ENCODE results near the gene SNRNP40.

SNRNP40 gene

DNA sequence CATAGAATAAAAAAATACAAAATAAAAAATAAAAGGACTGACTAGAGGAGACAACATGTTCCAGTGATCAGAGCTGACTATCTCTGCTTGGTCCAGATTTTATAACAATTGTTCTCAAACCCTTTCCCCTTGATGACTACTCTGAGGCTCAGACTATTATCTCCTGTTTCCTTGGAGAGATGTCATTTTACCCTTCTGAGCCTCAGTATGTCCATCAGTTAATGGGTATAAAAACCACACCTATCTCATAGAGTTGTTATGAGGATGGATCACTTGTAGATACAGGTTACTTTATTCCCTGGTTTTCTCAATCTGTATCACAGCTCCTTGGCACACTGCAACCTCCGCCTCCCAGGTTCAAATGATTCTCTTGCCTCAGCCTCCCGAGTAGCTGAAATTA is 63.9 kb downstream of the SNRNP40 start:
- no peak for TF ChIP-seq POLR2A (IDR thresholded peaks at IDR 0.05; ENCODE audit: low read length)
- no peak for TF ChIP-seq GATA1 (IDR thresholded peaks at IDR 0.05; ENCODE audit: low read depth, low read length)
- no peak for DNase-seq

DNA sequence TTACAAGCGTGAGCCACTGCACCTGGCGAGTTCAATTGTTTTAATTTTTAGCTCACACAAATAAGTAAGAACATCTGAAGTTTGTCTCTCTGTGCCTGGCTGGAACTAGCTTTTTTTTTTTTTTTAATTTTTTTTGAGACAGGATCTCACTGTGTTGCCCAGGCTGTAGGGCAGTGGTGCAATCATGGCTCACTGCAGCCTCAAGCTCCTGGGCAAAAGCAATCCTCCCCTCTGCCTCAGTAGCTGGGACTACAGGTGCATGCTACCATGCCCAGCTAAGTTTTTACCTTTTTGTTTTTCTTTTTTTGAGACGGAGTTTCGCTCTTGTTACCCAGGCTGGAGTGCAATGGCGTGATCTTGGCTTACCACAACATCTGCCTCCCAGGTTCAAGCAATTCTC is 64.8 kb downstream of the SNRNP40 start:
- TF ChIP-seq POLR2A (IDR thresholded peaks at IDR 0.05; ENCODE audit: low read length), result no peak
- no peak for TF ChIP-seq GATA1 (IDR thresholded peaks at IDR 0.05; ENCODE audit: low read depth, low read length)

DNA sequence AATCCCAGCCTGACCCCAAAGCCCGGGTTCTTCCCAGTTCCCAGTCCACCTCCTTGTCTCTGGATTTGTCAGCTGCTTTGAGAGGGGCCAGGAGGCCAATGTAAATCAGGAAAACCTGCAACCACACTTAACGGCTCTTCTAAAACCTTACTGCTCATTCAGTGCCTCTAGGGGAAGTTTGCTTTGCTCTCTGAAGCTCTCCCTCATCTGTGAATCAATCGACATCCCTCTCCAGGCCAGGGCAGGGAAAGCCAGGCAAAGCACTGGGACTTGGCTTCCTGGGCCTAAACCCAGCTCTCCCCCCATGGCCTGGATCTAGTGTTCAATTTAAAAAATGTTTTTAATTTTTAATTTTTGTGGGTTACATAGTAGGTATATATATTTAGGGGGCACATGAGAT is 66.2 kb downstream of the SNRNP40 start:
- DNase-seq, result no peak
- TF ChIP-seq GATA1 (IDR thresholded peaks at IDR 0.05; ENCODE audit: low read depth, low read length), result no peak
- no peak for TF ChIP-seq POLR2A (IDR thresholded peaks at IDR 0.05; ENCODE audit: low read length)

More for the DNA sequence above, 64.8 kb downstream of the SNRNP40 start:
- no peak for DNase-seq

DNA sequence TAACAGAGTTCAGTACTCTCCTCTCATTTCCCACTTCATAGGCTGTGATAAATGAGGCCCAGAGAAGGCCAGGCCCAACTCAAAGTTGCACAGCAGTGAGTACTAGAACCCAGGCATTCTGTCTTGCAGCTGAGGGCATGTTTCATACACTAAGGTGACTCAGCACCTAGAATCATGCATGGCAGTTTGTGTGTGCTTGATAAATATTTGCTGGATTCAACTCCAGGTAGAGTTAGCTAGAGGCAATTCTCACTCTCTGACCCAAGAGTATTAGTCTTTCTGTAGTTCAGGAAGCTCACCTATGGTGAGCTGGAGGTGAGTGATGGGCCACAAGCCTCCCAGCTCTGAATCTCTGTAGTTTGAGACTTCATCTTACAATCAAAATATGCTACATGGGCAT is 67.6 kb downstream of the SNRNP40 start:
- DNase-seq, result no peak
- TF ChIP-seq GATA1 (IDR thresholded peaks at IDR 0.05; ENCODE audit: low read depth, low read length) (no peak), POLR2A (IDR thresholded peaks at IDR 0.05; ENCODE audit: low read length) (no peak)

DNA sequence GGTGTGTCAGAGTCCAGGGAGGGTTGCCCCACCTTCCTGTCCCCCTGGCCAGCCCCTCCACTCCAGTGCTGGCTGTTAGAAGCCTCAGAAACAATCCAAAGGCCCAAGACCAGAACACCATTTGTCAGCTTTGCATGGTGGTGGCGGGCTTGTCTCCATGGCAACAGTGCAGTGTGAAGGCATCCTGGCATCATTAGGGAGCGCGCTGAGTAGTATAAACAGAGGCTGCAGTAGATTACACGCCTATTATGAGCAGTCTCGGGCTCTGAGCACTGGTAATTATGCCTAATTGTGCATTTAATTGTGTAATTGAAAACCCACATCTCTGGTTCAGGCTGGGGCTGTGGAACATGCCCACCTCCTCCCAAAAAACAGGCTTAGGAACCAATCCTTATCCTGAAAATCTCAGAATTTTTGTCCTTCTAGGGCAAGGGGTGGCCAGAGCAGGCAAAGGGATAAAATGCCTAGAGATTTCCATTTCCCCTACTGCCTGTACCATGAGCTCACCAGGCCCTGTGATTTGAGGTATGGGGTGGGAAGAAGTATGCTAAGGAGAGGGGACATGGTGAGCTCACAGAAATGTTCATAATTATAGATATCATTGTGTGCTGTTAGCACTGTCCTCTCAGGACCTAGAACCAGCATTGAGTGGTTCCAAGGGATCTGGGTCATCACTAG is 68.6 kb downstream of the SNRNP40 start:
- DNase-seq, result no peak
- TF ChIP-seq POLR2A (IDR thresholded peaks at IDR 0.05; ENCODE audit: low read length) (no peak), GATA1 (IDR thresholded peaks at IDR 0.05; ENCODE audit: low read depth, low read length) (no peak)

DNA sequence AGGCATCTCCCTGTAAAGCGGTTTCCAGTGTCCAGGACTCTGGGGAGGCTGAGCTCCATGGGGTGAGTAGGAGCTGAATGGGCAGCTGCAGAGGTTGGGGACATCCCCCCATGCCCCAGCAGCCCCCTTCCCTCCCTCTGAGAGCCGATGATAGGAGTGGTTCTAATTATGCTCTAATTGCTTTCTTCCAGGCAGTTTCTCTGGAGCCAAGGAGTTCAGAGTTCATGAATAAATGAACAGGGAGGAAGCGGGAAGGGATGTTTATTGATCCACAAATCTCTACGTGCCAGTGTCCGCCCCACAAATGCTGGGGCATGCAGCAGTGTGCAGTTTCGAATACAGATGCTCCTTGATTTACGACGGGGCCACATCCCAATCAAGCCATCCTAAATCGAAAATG is 72.5 kb downstream of the SNRNP40 start:
- no peak for DNase-seq
- TF ChIP-seq GATA1 (IDR thresholded peaks at IDR 0.05; ENCODE audit: low read depth, low read length) (no peak), POLR2A (IDR thresholded peaks at IDR 0.05; ENCODE audit: low read length) (no peak)

DNA sequence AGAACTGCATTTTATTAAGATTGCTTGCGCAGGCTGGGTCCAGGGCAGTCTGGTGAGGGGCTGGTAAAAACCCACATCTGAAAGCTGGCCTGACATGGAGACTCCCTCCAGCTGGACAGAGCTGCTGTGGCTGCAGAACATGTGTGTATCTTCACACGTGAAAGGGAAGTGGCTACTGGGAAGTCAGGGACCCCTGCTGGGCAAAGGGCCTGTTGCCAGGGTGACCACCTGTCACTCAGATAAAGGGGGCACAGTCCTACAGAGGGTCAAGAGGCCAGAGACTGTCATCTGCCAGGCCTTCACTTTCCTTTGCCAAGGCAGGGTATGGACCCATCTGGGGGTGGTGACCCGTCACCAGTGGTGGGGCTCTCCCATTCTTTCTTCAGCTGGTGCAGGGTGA is 74.4 kb downstream of the SNRNP40 start:
- no peak for TF ChIP-seq POLR2A (IDR thresholded peaks at IDR 0.05; ENCODE audit: low read length)
- TF ChIP-seq GATA1 (IDR thresholded peaks at IDR 0.05; ENCODE audit: low read depth, low read length), result no peak
- no peak for DNase-seq

DNA sequence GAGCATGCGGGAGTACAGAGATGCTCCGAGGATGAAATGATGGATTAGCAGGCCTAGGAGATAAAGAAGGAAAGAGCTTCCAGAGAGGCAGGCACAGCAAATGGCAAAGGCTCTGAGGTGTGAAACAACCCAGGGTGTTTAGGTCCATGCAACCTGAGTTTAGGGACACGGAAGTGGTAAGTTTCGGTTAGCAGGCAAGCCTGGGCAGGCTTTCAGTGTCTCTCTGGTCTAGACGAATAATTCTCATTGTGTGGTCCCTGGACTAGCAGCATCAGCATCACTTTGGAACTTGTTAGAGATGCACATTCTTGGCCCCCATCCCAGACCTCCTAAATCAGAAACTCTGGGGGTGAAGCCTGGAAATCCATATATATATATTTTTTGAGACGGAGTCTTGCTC is 75.5 kb downstream of the SNRNP40 start:
- no peak for DNase-seq
- TF ChIP-seq POLR2A (IDR thresholded peaks at IDR 0.05; ENCODE audit: low read length), result no peak
- TF ChIP-seq GATA1 (IDR thresholded peaks at IDR 0.05; ENCODE audit: low read depth, low read length), result no peak

DNA sequence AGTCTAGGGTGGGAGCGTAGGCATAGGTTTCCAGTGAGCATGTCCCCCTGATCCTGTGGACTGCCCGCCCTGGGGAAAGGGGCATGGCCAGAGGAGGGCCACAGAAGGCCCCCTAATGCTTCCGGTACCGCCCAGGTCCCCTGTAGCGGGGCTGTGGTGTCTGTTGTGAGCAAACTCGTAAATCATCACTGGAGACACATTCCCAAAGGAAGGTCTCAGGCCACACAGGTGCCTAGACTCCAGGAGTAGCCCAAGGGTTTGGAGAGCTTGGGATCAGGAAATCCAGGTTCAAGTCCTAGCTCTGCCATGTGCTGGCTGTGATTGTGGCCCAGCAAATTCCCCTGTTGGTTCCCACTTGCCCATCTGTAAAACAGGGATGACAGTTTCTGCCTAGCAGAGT is 77.1 kb downstream of the SNRNP40 start:
- DNase-seq, result no peak
- TF ChIP-seq POLR2A (IDR thresholded peaks at IDR 0.05; ENCODE audit: low read length) (no peak), GATA1 (IDR thresholded peaks at IDR 0.05; ENCODE audit: low read depth, low read length) (no peak)

DNA sequence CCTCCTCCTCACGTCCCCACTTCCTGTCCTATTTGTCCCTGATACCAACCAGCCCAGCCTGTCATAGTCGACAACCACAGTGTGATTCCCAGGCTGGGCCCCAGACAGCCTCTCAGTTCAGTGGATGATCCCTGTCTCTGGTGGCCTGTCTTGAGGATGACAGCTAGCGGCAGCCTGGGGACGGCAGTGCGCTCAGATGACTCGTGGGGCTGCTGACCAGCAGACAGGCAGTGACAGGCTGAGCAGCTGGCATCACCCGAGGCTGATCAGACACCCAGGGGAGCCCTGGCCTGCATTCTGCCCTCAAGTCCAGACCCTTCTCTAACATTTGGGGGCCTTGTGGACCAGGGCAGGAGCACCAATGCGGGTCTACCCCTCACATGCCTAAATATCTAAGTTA is 77.9 kb downstream of the SNRNP40 start:
- DNase-seq, result no peak
- no peak for TF ChIP-seq POLR2A (IDR thresholded peaks at IDR 0.05; ENCODE audit: low read length)
- no peak for TF ChIP-seq GATA1 (IDR thresholded peaks at IDR 0.05; ENCODE audit: low read depth, low read length)

DNA sequence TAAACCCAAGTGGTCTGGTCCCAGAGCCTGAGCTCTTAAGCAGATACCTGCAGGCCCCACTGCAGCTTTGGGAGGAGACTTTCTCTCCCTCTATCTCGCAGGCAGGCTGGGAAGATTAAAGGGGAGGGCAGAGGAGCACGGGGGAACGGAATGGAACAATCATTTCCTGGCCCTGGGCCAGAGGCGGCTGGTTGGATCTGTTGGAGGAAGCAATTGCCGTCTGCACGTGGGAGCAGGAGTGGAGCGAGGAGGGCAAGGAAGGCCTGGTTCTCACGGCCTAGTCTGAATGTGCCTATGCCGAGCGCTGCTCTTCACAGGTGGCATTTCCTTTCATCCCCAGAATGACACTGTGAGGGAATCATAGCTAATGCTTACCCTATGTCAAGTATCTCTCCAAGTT is 80.6 kb downstream of the SNRNP40 start:
- no peak for DNase-seq

DNA sequence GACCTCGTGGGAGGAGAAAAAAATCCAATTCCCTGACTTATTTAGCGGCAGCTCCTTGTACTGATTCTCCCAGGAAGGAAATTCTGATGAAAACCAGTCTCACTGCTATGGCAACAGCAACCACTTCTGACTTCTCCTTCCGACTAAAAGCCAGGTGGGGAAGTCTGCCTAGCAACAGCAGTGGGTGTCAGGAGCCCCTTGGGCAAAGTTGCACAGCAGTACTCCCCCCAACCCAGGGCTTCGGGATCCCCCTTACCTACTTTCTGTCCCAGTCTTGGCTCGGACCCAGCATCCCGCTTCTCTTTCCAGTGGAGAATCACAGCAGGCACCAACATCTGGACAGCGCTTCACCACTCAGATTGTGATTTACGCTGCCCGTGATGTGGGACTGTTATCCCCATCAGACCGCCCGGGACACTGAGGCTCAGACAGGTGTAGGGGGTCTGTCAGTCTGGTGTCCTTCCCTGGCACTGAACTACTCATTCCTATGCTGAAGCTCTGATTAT is 81.5 kb downstream of the SNRNP40 start:
- DNase-seq, result no peak
- TF ChIP-seq GATA1 (IDR thresholded peaks at IDR 0.05; ENCODE audit: low read depth, low read length), result no peak
- TF ChIP-seq POLR2A (IDR thresholded peaks at IDR 0.05; ENCODE audit: low read length), result no peak

More for the DNA sequence above, 80.6 kb downstream of the SNRNP40 start:
- TF ChIP-seq GATA1 (IDR thresholded peaks at IDR 0.05; ENCODE audit: low read depth, low read length) (no peak), POLR2A (IDR thresholded peaks at IDR 0.05; ENCODE audit: low read length) (no peak)

DNA sequence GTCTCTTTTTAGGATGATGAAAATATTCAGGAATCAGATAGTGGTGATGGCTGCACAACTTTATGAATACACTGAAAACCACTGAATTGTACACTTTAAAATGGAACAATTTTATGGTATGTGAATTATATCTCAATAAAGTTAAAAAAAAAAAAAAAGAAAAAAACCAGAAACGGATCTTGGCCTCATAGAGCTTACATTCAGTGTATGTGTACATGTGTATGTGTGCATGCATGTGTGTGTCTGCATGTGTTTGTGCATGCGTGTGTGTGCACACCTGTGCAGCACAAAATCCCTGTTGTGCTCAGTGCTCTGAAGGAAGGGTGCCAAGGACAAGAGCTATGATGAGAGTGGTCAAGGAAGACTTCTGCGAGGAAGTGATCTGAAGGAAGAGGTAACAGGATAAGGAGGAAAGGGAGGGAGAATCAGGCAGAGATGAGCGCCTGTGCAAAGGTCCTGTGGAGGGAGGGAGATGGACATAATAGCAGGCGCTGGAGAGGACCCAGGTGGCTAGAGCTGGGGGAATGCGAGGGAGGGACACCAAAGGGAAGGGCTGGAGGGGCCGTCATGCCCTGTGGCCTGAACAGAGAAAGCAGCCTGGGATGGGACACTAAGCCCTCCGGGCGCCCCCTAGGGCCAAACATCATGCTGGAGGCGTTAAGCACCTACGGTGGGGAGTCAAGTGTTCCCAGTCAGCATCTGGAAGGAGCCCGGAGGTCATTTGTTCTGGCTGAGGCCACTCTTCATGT is 82.1 kb downstream of the SNRNP40 start:
- DNase-seq, result peak; percentile 13 to 24
- TF ChIP-seq GATA1 (IDR thresholded peaks at IDR 0.05; ENCODE audit: low read depth, low read length), result no peak

Data from erythroblast (primary cell).